ENCODE measurements around the gene HHEX.

GRCh38 chr10:92722349-92722748, 32.6 kb downstream of the HHEX start:
- TF ChIP-seq, protein P1, sequence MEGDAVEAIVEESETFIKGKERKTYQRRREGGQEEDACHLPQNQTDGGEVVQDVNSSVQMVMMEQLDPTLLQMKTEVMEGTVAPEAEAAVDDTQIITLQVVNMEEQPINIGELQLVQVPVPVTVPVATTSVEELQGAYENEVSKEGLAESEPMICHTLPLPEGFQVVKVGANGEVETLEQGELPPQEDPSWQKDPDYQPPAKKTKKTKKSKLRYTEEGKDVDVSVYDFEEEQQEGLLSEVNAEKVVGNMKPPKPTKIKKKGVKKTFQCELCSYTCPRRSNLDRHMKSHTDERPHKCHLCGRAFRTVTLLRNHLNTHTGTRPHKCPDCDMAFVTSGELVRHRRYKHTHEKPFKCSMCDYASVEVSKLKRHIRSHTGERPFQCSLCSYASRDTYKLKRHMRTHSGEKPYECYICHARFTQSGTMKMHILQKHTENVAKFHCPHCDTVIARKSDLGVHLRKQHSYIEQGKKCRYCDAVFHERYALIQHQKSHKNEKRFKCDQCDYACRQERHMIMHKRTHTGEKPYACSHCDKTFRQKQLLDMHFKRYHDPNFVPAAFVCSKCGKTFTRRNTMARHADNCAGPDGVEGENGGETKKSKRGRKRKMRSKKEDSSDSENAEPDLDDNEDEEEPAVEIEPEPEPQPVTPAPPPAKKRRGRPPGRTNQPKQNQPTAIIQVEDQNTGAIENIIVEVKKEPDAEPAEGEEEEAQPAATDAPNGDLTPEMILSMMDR (conservative IDR thresholded peaks at IDR 0.05; ENCODE audit: low read depth, low read length) = no peak
- TF ChIP-seq NFE2L2 (IDR thresholded peaks at IDR 0.05; ENCODE audit: low read depth, low read length) = no peak
